Cardiac fibroblast (primary cell): ENCODE data around the gene CTTNBP2.
"Not testable (repeated sequence)": the region's sequence is repeated elsewhere in the genome, so short reads cannot be mapped to it uniquely, and the experiment has no call there.

Experiments used
- DNase-seq, 2 donors: peaks; one replicate each; pipeline versions ENCODE4 v3.0.0 to v3.0.0-alpha.2; 2010; ENCODE audit warnings: low read depth in 2 of 2
- H3K4me3 ChIP-seq, 2 donors: replicated peaks in 1 of 2; 1 replicate in 1 of 2; 2 replicates in 1 of 2; pipeline ENCODE4 v1.5.1; 2011; ENCODE audit warnings: low read depth in 2 of 2, low read length in 2 of 2, mild to moderate bottlenecking in 2 of 2, moderate library complexity in 1 of 2
- TF ChIP-seq, protein P1 (sequence below): IDR thresholded peaks from one replicate; pipeline ENCODE4 v1.5.1; 2011; ENCODE audit warnings: low read depth, mild to moderate bottlenecking, low read length, inconsistent platforms

Gene CTTNBP2

DNA sequence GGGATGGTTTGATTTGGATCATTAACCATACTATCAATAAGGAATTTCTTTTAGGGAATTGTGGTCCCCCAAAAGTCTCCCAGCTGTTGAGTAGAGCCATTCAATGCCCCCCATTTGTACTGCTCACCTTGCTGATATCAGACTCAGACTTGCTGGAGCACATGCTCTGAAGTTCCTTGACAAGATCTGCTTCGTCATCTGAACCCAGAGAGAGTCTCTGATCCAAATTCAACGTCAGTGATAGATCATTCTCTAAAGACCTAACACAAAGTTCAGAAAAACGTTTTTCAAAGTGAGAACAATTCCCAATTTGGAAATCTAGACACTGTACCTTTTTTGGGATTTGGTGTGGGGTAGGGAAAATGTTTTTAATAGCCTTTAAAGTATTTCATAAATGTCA is 153.9 kb downstream of the CTTNBP2 start:
- DNase-seq, result no peak
- H3K4me3 ChIP-seq, result no peak overlapping the region
- TF ChIP-seq, protein P1, sequence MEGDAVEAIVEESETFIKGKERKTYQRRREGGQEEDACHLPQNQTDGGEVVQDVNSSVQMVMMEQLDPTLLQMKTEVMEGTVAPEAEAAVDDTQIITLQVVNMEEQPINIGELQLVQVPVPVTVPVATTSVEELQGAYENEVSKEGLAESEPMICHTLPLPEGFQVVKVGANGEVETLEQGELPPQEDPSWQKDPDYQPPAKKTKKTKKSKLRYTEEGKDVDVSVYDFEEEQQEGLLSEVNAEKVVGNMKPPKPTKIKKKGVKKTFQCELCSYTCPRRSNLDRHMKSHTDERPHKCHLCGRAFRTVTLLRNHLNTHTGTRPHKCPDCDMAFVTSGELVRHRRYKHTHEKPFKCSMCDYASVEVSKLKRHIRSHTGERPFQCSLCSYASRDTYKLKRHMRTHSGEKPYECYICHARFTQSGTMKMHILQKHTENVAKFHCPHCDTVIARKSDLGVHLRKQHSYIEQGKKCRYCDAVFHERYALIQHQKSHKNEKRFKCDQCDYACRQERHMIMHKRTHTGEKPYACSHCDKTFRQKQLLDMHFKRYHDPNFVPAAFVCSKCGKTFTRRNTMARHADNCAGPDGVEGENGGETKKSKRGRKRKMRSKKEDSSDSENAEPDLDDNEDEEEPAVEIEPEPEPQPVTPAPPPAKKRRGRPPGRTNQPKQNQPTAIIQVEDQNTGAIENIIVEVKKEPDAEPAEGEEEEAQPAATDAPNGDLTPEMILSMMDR, result no peak

DNA sequence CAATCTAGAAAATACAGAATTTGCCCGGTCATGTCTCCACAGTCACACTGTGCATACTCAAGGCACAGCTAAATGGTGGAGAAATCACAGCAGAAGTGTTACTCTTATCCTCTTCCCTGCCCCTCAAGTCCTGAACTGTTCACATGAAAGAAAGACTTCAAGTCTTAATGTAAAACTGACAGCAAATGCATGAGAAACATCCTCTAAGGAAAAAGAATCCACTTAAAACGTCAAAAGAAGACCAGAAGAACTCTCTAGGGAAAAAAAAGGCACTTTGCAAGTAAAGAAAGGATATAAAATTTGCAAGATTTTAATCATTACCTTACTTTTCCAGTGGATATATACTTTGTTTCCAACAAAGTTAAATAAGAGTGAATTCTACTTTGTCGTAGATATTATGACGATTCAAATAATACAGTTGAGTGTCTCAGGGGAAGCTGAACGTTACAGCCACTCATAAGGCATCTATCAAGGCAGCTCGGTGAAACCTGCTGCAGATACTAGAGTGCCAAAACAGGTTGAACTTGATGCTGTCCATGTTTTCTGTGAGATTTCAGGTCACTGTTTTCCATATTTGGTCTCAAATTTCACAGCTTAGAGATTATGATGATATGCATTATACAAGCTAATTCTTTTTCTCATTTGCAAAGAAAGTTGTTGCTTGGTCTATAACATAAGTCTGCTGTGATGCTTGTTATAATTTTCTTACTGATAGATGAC is 155.0 kb downstream of the CTTNBP2 start:
- no peak for DNase-seq
- TF ChIP-seq, protein P1, result no peak

DNA sequence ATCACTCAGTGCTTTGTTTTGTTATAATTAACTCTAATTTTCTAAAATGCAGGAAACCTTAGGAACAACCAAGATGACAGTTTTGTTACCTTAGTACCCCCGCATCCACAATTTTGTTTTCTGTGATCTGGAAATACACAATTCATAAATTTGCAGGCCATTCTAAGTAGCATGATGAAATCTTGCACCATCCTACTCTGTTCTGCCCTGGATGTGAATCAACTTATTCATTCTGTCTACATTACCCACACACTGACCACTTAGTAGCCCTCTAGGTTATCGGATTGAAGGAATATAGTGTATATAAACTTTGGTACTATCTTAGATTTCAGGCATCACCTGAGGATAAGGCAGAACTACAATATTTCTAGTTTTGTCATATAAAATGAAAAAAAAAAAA is 155.9 kb downstream of the CTTNBP2 start:
- no peak for DNase-seq
- TF ChIP-seq, protein P1, result no peak

More for the DNA sequence above, 155.0 kb downstream of the CTTNBP2 start:
- no peak overlapping the region for H3K4me3 ChIP-seq

GRCh38 chr7:117716707-117717299 is 156.4 kb downstream of the CTTNBP2 start:
- no peak for DNase-seq
- H3K4me3 ChIP-seq, result no peak overlapping the region
- TF ChIP-seq, protein P1, result no peak

More for the DNA sequence above, 155.9 kb downstream of the CTTNBP2 start:
- no peak overlapping the region for H3K4me3 ChIP-seq

GRCh38 chr7:117715784-117716445 is 157.3 kb downstream of the CTTNBP2 start:
- H3K4me3 ChIP-seq, result no peak overlapping the region
- peak; percentile 62 to 84 for DNase-seq
- TF ChIP-seq, protein P1, result peak; percentile 60

- no peak overlapping the region for H3K4me3 ChIP-seq
- TF ChIP-seq, protein P1, result no peak
- no peak for DNase-seq
Measured at GRCh38 chr7:117711556-117711955, 161.7 kb downstream of the CTTNBP2 start.

DNA sequence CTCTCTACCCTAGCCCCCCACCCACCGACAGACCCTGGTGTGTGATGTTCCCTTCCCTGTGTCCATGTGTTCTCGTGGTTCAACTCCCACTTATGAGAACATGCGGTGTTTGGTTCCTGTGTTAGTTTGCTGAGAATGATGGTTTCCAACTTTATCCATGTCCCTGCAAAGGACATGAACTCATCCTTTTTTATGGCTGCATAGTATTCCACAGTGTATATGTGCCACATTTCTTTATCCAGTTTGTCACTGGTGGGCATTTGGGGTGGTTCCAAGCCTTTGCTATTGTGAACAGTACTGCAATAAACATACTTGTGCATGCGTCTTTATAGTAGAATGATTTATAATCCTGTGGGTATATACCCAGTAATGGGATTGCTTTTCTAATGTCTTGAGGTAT is 165.1 kb downstream of the CTTNBP2 start:
- H3K4me3 ChIP-seq, DNase-seq: not testable (repeated sequence)
